Heart right ventricle (tissue), 16 donors: Measurements from ENCODE around the gene SYNDIG1. TPM values are rescaled to one million over a fixed set of nuclear protein-coding genes. Genes with fewer than 3 reads are reported as not detected.

Experiments
- ATAC-seq, 8 donors: fragments of 200-7000 bp; cut with Tn5 transposase; one replicate each; pipeline ENCODE4 v1.9.1; 2020; ENCODE audit warnings: mild to moderate bottlenecking in 8 of 8, moderate library complexity in 8 of 8, moderate number of reproducible peaks in 1 of 8
- DNase-seq, 2 donors: peaks; one replicate each; pipeline ENCODE4 v3.0.0-alpha.2; 2020
- H3K27ac ChIP-seq, 10 donors: fragments of 200-600 bp; sonication (generic) in 2 of 10; one replicate each; pipeline versions ENCODE4 v1.5.0 to v1.8.0; 2020 to 2022; ENCODE audit warnings: mild to moderate bottlenecking in 3 of 10
- H3K27me3 ChIP-seq, 7 donors: fragments of 200-600 bp; one replicate each; pipeline ENCODE4 v1.8.0; 2021 to 2022; ENCODE audit warnings: mild to moderate bottlenecking in 2 of 7
- H3K36me3 ChIP-seq, 9 donors: fragments of 200-600 bp; sonication (generic) in 1 of 9; one replicate each; pipeline versions ENCODE4 v1.5.0 to v1.8.0; 2020 to 2022; ENCODE audit warnings: mild to moderate bottlenecking in 2 of 9
- H3K4me1 ChIP-seq, 9 donors: fragments of 200-600 bp; sonication (generic) in 1 of 9; one replicate each; pipeline versions ENCODE4 v1.5.0 to v1.8.0; 2020 to 2022; ENCODE audit warnings: mild to moderate bottlenecking in 4 of 9
- H3K4me3 ChIP-seq, 10 donors: fragments of 200-600 bp; sonication (generic) in 2 of 10; one replicate each; pipeline versions ENCODE4 v1.5.0 to v1.8.0; 2020 to 2022; ENCODE audit warnings: mild to moderate bottlenecking in 7 of 10, moderate library complexity in 2 of 10
- H3K9me3 ChIP-seq, 11 donors: fragments of 200-600 bp in 10 of 11; sonication (generic) in 2 of 11; one replicate each; pipeline versions ENCODE4 v1.5.0 to v1.8.0; 2013 to 2022; ENCODE audit warnings: mild to moderate bottlenecking in 2 of 11, control low read depth in 1 of 11, moderate library complexity in 1 of 11
- WGBS, 2 donors: extraction: QIAGEN DNeasy Blood & Tissue Kit; methylation state at CpG; one replicate each; pipeline ENCODE4 v1.1.7; 2013; ENCODE audit warnings: inconsistent platforms in 1 of 2; 5-methylcytosine and 5-hydroxymethylcytosine counted together
- intact Hi-C, 10 donors: fragments of 100-400 bp; cut with DNase I; formaldehyde crosslinking; loops; one replicate each; pipeline versions ENCODE4 v1.11.1 to v1.14.2; 2022
- polyA plus RNA-seq, 2 donors: library from polyadenylated mRNA; stranded (reverse); fragments of 200-250 nt; gene quantifications; one replicate each; pipeline ENCODE4 v1.2.3, GENCODE V29; 2013
- total RNA-seq, 10 donors: library from RNA; stranded (reverse); fragmentation: NEBNext Ultra II Directional in 3 of 10; extraction: Animal tissue kit (Norgen Biotek cat#: 25700) in 3 of 10; gene quantifications; one replicate each; pipeline versions ENCODE4 v1.2.1 to v1.2.4, GENCODE V29; 2021 to 2023
- TF ChIP-seq, protein P1 (sequence below), 9 donors: fragments of 200-600 bp; sonication (generic) in 2 of 9; IDR thresholded peaks; one replicate each; pipeline versions ENCODE4 v1.5.0 to v1.8.0; 2021 to 2022; ENCODE audit warnings: antibody characterized with exemption in 9 of 9, mild to moderate bottlenecking in 5 of 9, moderate library complexity in 1 of 9
- donor health status: Arrhythmogenic right ventricular cardiomyopathy.
- donor health status: ischemic (EF 13 %, LVEDD 7.1; RV severe dilation, severe dysfunction).
- donor health status: healthy with polysubstance abuse.
- donor health status: DM: no; HTN: yes; CAD: no.
- donor health status: DM: no; HTN: no; CAD: no.
- donor health status: ischemic (EF 25% LVEDD 6.9; RV normal size, moderate dysfunction).
- donor health status: ischemic (EF 25% LVEDD 5.7; RV mildly dilated, moderate dysfunction).
- donor health status: healthy.
- donor health status: DM: yes; HTN: yes; CAD: no.
- donor health status: Ischemic cardiomyopathy.
- donor health status: ischemic (EF 35%, LVEDD 5.7; RV mildly dilated, moderate dysfunction).
- donor health status: nonischemic (EF 11% LVEDD 7.7; RV severe dilation, severe dysfunction).
- donor health status: DM: yes; HTN: yes; CAD: no.
- donor health status: PGD.
- donor health status: ischemic (EF 29% LVEDD 5.4; RV normal size, mild dysfunction).
- donor health status: nonischemic (EF 23%, LVEDD 6.1; RV moderate dilation, normal function).

Gene SYNDIG1
- total and polyA plus RNA-seq, 12 donors = 8.6 to 34.7 (median 19.9) TPM

DNA sequence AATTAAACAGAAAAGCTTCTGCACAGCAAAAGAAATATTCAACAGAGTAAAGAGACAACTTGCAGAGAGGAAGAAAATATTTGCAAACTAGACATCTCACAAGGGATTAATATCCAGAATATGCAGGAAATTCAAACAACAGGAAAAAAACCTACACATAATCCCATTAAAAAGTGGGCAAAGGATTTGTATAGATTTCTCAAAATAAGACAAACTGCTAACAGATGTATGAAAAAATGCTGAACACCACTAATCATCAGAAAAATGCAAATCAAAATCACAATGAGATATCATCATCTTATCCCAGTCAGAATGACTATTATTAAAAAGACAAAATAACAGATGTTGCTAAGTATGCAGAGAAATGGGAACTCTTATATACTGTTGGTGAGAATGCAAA, 129.6 kb downstream of the SYNDIG1 start:
- Histone ChIP-seq H3K4me1 (no peaks in the 10 kb centered on the region), H3K9me3 (peaks cover 0 to 32% (median 9%) of the 10 kb centered on the region in 11 donors), H3K36me3 (no peaks in the 10 kb centered on the region), H3K27ac (no peak overlapping the region), H3K27me3 (no peaks in the 10 kb centered on the region), H3K4me3 (no peak overlapping the region)
- DNase-seq = no peak
- TF ChIP-seq, protein P1, sequence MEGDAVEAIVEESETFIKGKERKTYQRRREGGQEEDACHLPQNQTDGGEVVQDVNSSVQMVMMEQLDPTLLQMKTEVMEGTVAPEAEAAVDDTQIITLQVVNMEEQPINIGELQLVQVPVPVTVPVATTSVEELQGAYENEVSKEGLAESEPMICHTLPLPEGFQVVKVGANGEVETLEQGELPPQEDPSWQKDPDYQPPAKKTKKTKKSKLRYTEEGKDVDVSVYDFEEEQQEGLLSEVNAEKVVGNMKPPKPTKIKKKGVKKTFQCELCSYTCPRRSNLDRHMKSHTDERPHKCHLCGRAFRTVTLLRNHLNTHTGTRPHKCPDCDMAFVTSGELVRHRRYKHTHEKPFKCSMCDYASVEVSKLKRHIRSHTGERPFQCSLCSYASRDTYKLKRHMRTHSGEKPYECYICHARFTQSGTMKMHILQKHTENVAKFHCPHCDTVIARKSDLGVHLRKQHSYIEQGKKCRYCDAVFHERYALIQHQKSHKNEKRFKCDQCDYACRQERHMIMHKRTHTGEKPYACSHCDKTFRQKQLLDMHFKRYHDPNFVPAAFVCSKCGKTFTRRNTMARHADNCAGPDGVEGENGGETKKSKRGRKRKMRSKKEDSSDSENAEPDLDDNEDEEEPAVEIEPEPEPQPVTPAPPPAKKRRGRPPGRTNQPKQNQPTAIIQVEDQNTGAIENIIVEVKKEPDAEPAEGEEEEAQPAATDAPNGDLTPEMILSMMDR (IDR thresholded peaks at IDR 0.05) = no peak
- intact Hi-C loops = no loop called here
- no peak for ATAC-seq

DNA sequence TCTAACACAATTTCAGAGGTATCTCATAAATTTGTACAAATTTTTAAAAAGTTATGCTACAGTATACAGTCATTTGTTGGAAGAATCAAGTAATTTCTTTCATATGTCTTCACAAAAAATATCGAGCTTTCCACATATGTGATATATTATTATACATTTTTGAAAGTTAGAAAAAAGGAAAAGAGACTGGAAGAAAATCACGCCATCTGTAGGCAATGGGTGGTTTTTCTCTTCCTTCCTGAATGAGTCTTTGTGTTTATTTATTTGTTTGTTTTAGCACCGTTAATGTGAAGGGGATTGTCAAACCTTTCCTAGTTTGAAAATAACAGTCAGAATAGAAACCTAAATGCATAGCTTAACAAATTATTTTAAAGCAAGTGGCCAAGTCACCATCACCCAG, 130.6 kb downstream of the SYNDIG1 start:
- Histone ChIP-seq H3K4me1 (no peaks in the 10 kb centered on the region), H3K27ac (no peak overlapping the region), H3K27me3 (no peaks in the 10 kb centered on the region), H3K36me3 (no peaks in the 10 kb centered on the region), H3K9me3 (peaks cover 0 to 23% (median 9%) of the 10 kb centered on the region in 11 donors), H3K4me3 (no peak overlapping the region)
- DNase-seq (no peak), ATAC-seq (no peak)
- intact Hi-C loops = no loop called here
- TF ChIP-seq, protein P1 (IDR thresholded peaks at IDR 0.05) = no peak
- 74 to 80% methylated on average over 3 of the region's 3 CpGs for WGBS, 2 donors

DNA sequence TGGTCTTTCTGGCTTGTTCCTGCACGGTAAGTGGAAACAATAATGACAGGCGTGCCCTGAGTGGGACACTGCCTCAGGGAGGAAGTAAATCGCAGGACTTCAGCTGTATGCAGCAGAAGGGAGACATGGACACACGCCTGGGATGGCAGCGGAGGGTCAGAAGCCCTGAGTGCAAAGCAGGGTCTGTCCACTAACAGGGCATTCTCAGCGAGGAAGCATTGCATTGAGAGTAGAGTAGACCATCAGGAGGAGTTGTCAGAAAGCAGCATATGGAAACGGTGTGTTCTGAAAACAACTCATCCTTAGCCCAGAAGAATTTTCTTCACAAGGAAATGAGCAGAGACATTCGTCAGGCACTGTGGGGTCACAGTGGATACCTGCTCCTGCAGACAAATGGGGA, 134.0 kb downstream of the SYNDIG1 start:
- 82 to 87% methylated on average over 8 of the region's 8 CpGs for WGBS, 2 donors
- H3K4me1 ChIP-seq = no peaks in the 10 kb centered on the region
- no peak overlapping the region for H3K4me3 ChIP-seq
- intact Hi-C loops = no loop called here
- H3K9me3 ChIP-seq = peaks cover 0 to 23% (median 9%) of the 10 kb centered on the region in 11 donors
- no peaks in the 10 kb centered on the region for H3K36me3 ChIP-seq
- ATAC-seq (no peak), DNase-seq (no peak)
- H3K27me3 ChIP-seq = no peaks in the 10 kb centered on the region
- TF ChIP-seq, protein P1 (IDR thresholded peaks at IDR 0.05) = no peak
- no peak overlapping the region for H3K27ac ChIP-seq

DNA sequence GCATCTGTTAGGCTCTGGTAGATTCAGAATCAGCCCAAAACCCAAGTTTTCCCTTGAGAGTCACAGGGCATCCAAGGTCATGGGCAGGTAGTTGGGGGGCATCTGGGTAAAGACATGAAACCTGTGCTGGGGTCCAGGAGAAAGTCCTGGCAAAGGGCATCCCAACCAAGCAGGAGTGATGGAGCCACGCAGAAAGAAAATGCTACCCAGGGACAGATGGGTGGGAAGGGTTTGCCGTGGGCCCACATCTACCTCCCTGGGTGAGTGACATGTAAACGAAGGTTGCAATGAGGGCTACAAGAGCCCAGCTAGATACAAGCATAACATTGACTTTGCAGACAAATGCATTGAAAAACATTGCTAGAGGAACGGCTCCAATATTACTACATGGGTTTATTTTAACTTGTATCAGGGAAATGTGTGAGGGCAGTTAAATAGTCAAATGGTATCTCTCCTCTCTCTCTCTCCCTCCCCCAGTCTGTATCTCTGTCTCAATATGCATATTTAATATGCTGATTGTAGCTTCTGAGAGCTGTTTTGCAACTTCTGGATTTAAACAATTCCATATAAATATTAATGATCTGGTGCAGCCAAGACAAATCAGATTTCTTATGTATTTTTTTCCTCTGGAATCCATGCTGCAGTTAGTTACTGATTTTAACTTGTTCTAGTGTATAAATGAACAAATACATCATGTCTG, 135.7 kb downstream of the SYNDIG1 start:
- no peak for ATAC-seq
- H3K4me3 ChIP-seq = no peak overlapping the region
- H3K36me3 ChIP-seq = no peaks in the 10 kb centered on the region
- peaks cover 0 to 17% (median 9%) of the 10 kb centered on the region in 11 donors for H3K9me3 ChIP-seq
- no peaks in the 10 kb centered on the region for H3K27me3 ChIP-seq
- intact Hi-C loops = no loop called here
- TF ChIP-seq, protein P1 (IDR thresholded peaks at IDR 0.05) = no peak
- H3K27ac ChIP-seq = no peak overlapping the region
- no peak for DNase-seq
- 81 to 91% methylated on average over 4 of the region's 4 CpGs for WGBS, 2 donors
- no peaks in the 10 kb centered on the region for H3K4me1 ChIP-seq
